LoVo (cell line): ENCODE results near the gene LRRC1.
A peak's percentile ranks its signal among the peaks of the same experiment; 100 is the strongest.
"Not testable (repeated sequence)": the region's sequence is repeated elsewhere in the genome, so short reads cannot be mapped to it uniquely, and the experiment has no call there.

Experiments
- DNase-seq: peaks from one replicate; pipeline ENCODE4 v3.0.0-alpha.2; 2016; ENCODE audit warnings: low spot score

The LRRC1 gene

GRCh38 chr6:53792973-53793317 is 1.9 kb upstream of the LRRC1 start:
- no peak for DNase-seq

GRCh38 chr6:53793318-53794136 is 1.3 kb upstream of the LRRC1 start:
- DNase-seq: peak; percentile 82

- peak; percentile 73 for DNase-seq
These were observed 577 bp upstream of the LRRC1 start for GRCh38 chr6:53794137-53794719.

- peak; percentile 16 for DNase-seq
These were observed 516 bp downstream of the LRRC1 start for GRCh38 chr6:53795340-53795701.

- peak; percentile 25 for DNase-seq
These were observed 1.1 kb downstream of the LRRC1 start for GRCh38 chr6:53795702-53796450.

GRCh38 chr6:53796451-53796780 is 1.6 kb downstream of the LRRC1 start:
- DNase-seq: no peak

GRCh38 chr6:53796791-53797190 is 2.0 kb downstream of the LRRC1 start:
- DNase-seq: no peak

GRCh38 chr6:53797304-53797703 is 2.5 kb downstream of the LRRC1 start:
- DNase-seq: no peak

- no peak for DNase-seq
These were observed 4.5 kb downstream of the LRRC1 start for GRCh38 chr6:53799340-53799739.

GRCh38 chr6:53801022-53801421 is 6.2 kb downstream of the LRRC1 start:
- DNase-seq: no peak

GRCh38 chr6:53802582-53802981 is 7.8 kb downstream of the LRRC1 start:
- no peak for DNase-seq

- no peak for DNase-seq
These were observed 8.5 kb downstream of the LRRC1 start for GRCh38 chr6:53803081-53803860.

- no peak for DNase-seq
These were observed 10.2 kb downstream of the LRRC1 start for GRCh38 chr6:53805016-53805415.

GRCh38 chr6:53805725-53806124 is 10.9 kb downstream of the LRRC1 start:
- no peak for DNase-seq

GRCh38 chr6:53807606-53808005 is 12.8 kb downstream of the LRRC1 start:
- DNase-seq: not testable (repeated sequence)

- no peak for DNase-seq
These were observed 13.6 kb downstream of the LRRC1 start for GRCh38 chr6:53808302-53808881.

- DNase-seq: no peak
These were observed 14.9 kb downstream of the LRRC1 start for GRCh38 chr6:53809691-53810090.

GRCh38 chr6:53811082-53811481 is 16.3 kb downstream of the LRRC1 start:
- peak; percentile 80 for DNase-seq

GRCh38 chr6:53811746-53812145 is 16.9 kb downstream of the LRRC1 start:
- no peak for DNase-seq

GRCh38 chr6:53813096-53813495 is 18.3 kb downstream of the LRRC1 start:
- DNase-seq: peak; percentile 61

- no peak for DNase-seq
These were observed 19.0 kb downstream of the LRRC1 start for GRCh38 chr6:53813801-53814200.

- DNase-seq: no peak
These were observed 19.5 kb downstream of the LRRC1 start for GRCh38 chr6:53814353-53814752.
